Measurements from ENCODE around the gene ARL15. TPM values are rescaled to one million over a fixed set of nuclear protein-coding genes. Genes with fewer than 3 reads are reported as not detected.
"Not testable (repeated sequence)": the region's sequence is repeated elsewhere in the genome, so short reads cannot be mapped to it uniquely, and the experiment has no call there.

ARL15 gene
- polyA plus RNA-seq, 3 donors from 2014 or later: 15.0 to 20.3 (median 16.2) TPM

GRCh38 chr5:54083851-54084250 lies 226.5 kb downstream of the ARL15 start:
- no peaks in the 10 kb centered on the region for H3K9me3 Mint-ChIP-seq
- H3K36me3 Mint-ChIP-seq: peaks cover 4 to 13% (median 5%) of the 10 kb centered on the region in 3 donors
- no peaks in the 10 kb centered on the region for H3K27me3 Mint-ChIP-seq (ENCODE audit: low read depth in 3 of 3)
- H3K27ac Mint-ChIP-seq: no peak overlapping the region
- no peak overlapping the region for H3K4me3 Mint-ChIP-seq
- no peak for DNase-seq
- H3K4me1 Mint-ChIP-seq: peaks cover 9 to 18% of the 10 kb centered on the region in 2 donors

GRCh38 chr5:54083245-54083644 lies 227.1 kb downstream of the ARL15 start:
- Mint-ChIP-seq H3K36me3 (peaks cover 4 to 13% (median 5%) of the 10 kb centered on the region in 3 donors), H3K27me3 (ENCODE audit: low read depth in 3 of 3) (no peaks in the 10 kb centered on the region), H3K4me3 (no peak overlapping the region), H3K27ac (no peak overlapping the region), H3K4me1 (peaks cover 9 to 15% of the 10 kb centered on the region in 2 donors), H3K9me3 (no peaks in the 10 kb centered on the region)
- no peak for DNase-seq

- H3K27me3 Mint-ChIP-seq (ENCODE audit: low read depth in 3 of 3): no peaks in the 10 kb centered on the region
- H3K9me3 Mint-ChIP-seq: peaks cover 0 to 2% (median 0%) of the 10 kb centered on the region in 6 donors
- DNase-seq: no peak
- peaks cover 4 to 13% (median 5%) of the 10 kb centered on the region in 3 donors for H3K36me3 Mint-ChIP-seq
- H3K4me3 Mint-ChIP-seq: no peak overlapping the region
- no peak overlapping the region for H3K27ac Mint-ChIP-seq
- H3K4me1 Mint-ChIP-seq: peaks cover 0 to under 1% of the 10 kb centered on the region in 2 donors
These were observed 229.0 kb downstream of the ARL15 start for GRCh38 chr5:54081415-54081814.

- Mint-ChIP-seq H3K4me1 (no peaks in the 10 kb centered on the region), H3K9me3 (peaks cover 0 to 2% (median 0%) of the 10 kb centered on the region in 6 donors), H3K36me3 (peaks cover 4 to 13% (median 5%) of the 10 kb centered on the region in 3 donors), H3K27me3 (ENCODE audit: low read depth in 3 of 3) (peaks cover 0 to 2% (median 0%) of the 10 kb centered on the region in 3 donors), H3K4me3 (no peak overlapping the region), H3K27ac (no peak overlapping the region)
- DNase-seq: no peak
These were observed 229.5 kb downstream of the ARL15 start for GRCh38 chr5:54080831-54081230.

GRCh38 chr5:54073735-54074134 lies 236.6 kb downstream of the ARL15 start:
- H3K4me3 Mint-ChIP-seq: no peak overlapping the region
- H3K27me3 Mint-ChIP-seq (ENCODE audit: low read depth in 3 of 3): peaks cover 0 to 2% (median 0%) of the 10 kb centered on the region in 3 donors
- DNase-seq: no peak
- H3K27ac Mint-ChIP-seq: no peak overlapping the region
- no peaks in the 10 kb centered on the region for H3K36me3 Mint-ChIP-seq
- H3K4me1 Mint-ChIP-seq: no peaks in the 10 kb centered on the region
- H3K9me3 Mint-ChIP-seq: peaks cover 0 to 2% (median 0%) of the 10 kb centered on the region in 6 donors

- no peak overlapping the region for H3K4me3 Mint-ChIP-seq
- H3K36me3 Mint-ChIP-seq: no peaks in the 10 kb centered on the region
- no peak overlapping the region for H3K27ac Mint-ChIP-seq
- H3K9me3 Mint-ChIP-seq: peaks cover 0 to 2% (median 0%) of the 10 kb centered on the region in 6 donors
- H3K27me3 Mint-ChIP-seq (ENCODE audit: low read depth in 3 of 3): peaks cover 0 to 2% (median 0%) of the 10 kb centered on the region in 3 donors
- no peak for DNase-seq
- H3K4me1 Mint-ChIP-seq: no peaks in the 10 kb centered on the region
These were observed 237.2 kb downstream of the ARL15 start for GRCh38 chr5:54073131-54073530.

- no peaks in the 10 kb centered on the region for H3K27me3 Mint-ChIP-seq (ENCODE audit: low read depth in 3 of 3)
- H3K27ac Mint-ChIP-seq: no peak overlapping the region
- no peaks in the 10 kb centered on the region for H3K4me1 Mint-ChIP-seq
- H3K9me3 Mint-ChIP-seq: no peaks in the 10 kb centered on the region
- no peak for DNase-seq
- H3K4me3 Mint-ChIP-seq: no peak overlapping the region
- peaks cover 4 to 13% (median 4%) of the 10 kb centered on the region in 3 donors for H3K36me3 Mint-ChIP-seq
These were observed 243.9 kb downstream of the ARL15 start for GRCh38 chr5:54066433-54066832.

- Mint-ChIP-seq H3K27me3 (ENCODE audit: low read depth in 3 of 3) (peaks cover 0 to 2% (median 0%) of the 10 kb centered on the region in 3 donors), H3K4me1 (no peaks in the 10 kb centered on the region), H3K9me3 (no peaks in the 10 kb centered on the region), H3K27ac (no peak overlapping the region), H3K4me3 (no peak overlapping the region), H3K36me3 (peaks cover 4 to 17% (median 8%) of the 10 kb centered on the region in 3 donors)
- no peak for DNase-seq
These were observed 246.6 kb downstream of the ARL15 start for GRCh38 chr5:54063817-54064216.

- DNase-seq: no peak
- Mint-ChIP-seq H3K36me3 (peaks cover 4 to 22% (median 13%) of the 10 kb centered on the region in 3 donors), H3K9me3 (no peaks in the 10 kb centered on the region), H3K27ac (no peak overlapping the region), H3K27me3 (ENCODE audit: low read depth in 3 of 3) (peaks cover 0 to 2% (median 0%) of the 10 kb centered on the region in 3 donors), H3K4me1 (no peaks in the 10 kb centered on the region), H3K4me3 (no peak overlapping the region)
These were observed 247.4 kb downstream of the ARL15 start for GRCh38 chr5:54062958-54063357.

- H3K4me3 Mint-ChIP-seq, H3K27ac Mint-ChIP-seq: not testable (repeated sequence)
- peaks cover 4 to 22% (median 13%) of the 10 kb centered on the region in 3 donors for H3K36me3 Mint-ChIP-seq
These were observed 249.5 kb downstream of the ARL15 start for GRCh38 chr5:54060919-54061318.

GRCh38 chr5:54049963-54050362 lies 260.4 kb downstream of the ARL15 start:
- no peak overlapping the region for H3K4me3 Mint-ChIP-seq
- H3K4me1 Mint-ChIP-seq: no peaks in the 10 kb centered on the region
- no peak overlapping the region for H3K27ac Mint-ChIP-seq
- H3K27me3 Mint-ChIP-seq (ENCODE audit: low read depth in 3 of 3): no peaks in the 10 kb centered on the region
- H3K36me3 Mint-ChIP-seq: peaks cover 0 to 7% (median 4%) of the 10 kb centered on the region in 3 donors
- no peaks in the 10 kb centered on the region for H3K9me3 Mint-ChIP-seq
- DNase-seq: no peak

More at GRCh38 chr5:54060919-54061318, 249.5 kb downstream of the ARL15 start:
- not testable (repeated sequence) for H3K4me1 Mint-ChIP-seq; H3K9me3 Mint-ChIP-seq; DNase-seq; H3K27me3 Mint-ChIP-seq (ENCODE audit: low read depth in 3 of 3)

GRCh38 chr5:54049144-54049543 lies 261.2 kb downstream of the ARL15 start:
- Mint-ChIP-seq H3K27ac (no peak overlapping the region), H3K4me3 (no peak overlapping the region), H3K27me3 (ENCODE audit: low read depth in 3 of 3) (no peaks in the 10 kb centered on the region), H3K4me1 (no peaks in the 10 kb centered on the region), H3K36me3 (peaks cover 0 to 7% (median 4%) of the 10 kb centered on the region in 3 donors), H3K9me3 (no peaks in the 10 kb centered on the region)
- DNase-seq: no peak

- DNase-seq: no peak
- H3K36me3 Mint-ChIP-seq: no peaks in the 10 kb centered on the region
- H3K4me3 Mint-ChIP-seq: no peak overlapping the region
- H3K4me1 Mint-ChIP-seq: no peaks in the 10 kb centered on the region
- H3K27ac Mint-ChIP-seq: no peak overlapping the region
- no peaks in the 10 kb centered on the region for H3K27me3 Mint-ChIP-seq (ENCODE audit: low read depth in 3 of 3)
- H3K9me3 Mint-ChIP-seq: no peaks in the 10 kb centered on the region
These were observed 265.1 kb downstream of the ARL15 start for GRCh38 chr5:54045077-54045792.

GRCh38 chr5:54044276-54044675 lies 266.1 kb downstream of the ARL15 start:
- not testable (repeated sequence) for H3K27ac Mint-ChIP-seq; H3K4me1 Mint-ChIP-seq; H3K27me3 Mint-ChIP-seq (ENCODE audit: low read depth in 3 of 3); H3K36me3 Mint-ChIP-seq; DNase-seq; H3K4me3 Mint-ChIP-seq; H3K9me3 Mint-ChIP-seq

GRCh38 chr5:54040804-54041203 lies 269.6 kb downstream of the ARL15 start:
- Mint-ChIP-seq H3K4me3 (no peak overlapping the region), H3K27ac (no peak overlapping the region), H3K9me3 (no peaks in the 10 kb centered on the region), H3K27me3 (ENCODE audit: low read depth in 3 of 3) (no peaks in the 10 kb centered on the region), H3K4me1 (no peaks in the 10 kb centered on the region), H3K36me3 (no peaks in the 10 kb centered on the region)
- no peak for DNase-seq

Data from immature natural killer cell (primary cell).